Mesenchymal stem cell (in vitro differentiated cells and primary cell): ENCODE data around the gene TSSC4.

Source experiments
- DNase-seq: peaks from one replicate; pipeline ENCODE4 v3.0.0-alpha.2; 2013
- H2AFZ ChIP-seq: one replicate; pipeline ENCODE4 v1.6.1; 2013; ENCODE audit warnings: low read depth, mild to moderate bottlenecking, control low read depth, inconsistent platforms, low read length, moderate library complexity
- H2AK5ac ChIP-seq: 2 replicates; pipeline ENCODE4 v1.6.1; 2013; ENCODE audit warnings: low read length, moderate library complexity, mild to moderate bottlenecking, inconsistent platforms; ENCODE audit not compliant: severe bottlenecking
- H2BK120ac ChIP-seq: one replicate; pipeline ENCODE4 v1.6.1; 2013; ENCODE audit warnings: low read depth, mild to moderate bottlenecking, inconsistent platforms, low read length, moderate library complexity
- H2BK12ac ChIP-seq, 2 experiments: one replicate each; pipeline ENCODE4 v1.6.1; 2013; ENCODE audit warnings: inconsistent platforms in 2 of 2, low read length in 2 of 2, mild to moderate bottlenecking in 2 of 2, moderate library complexity in 2 of 2, control low read depth in 1 of 2
- H2BK15ac ChIP-seq: one replicate; pipeline ENCODE4 v1.6.1; 2013; ENCODE audit warnings: mild to moderate bottlenecking, low read depth, inconsistent platforms; ENCODE audit not compliant: poor library complexity, severe bottlenecking
- H2BK5ac ChIP-seq: 2 replicates; pipeline ENCODE4 v1.6.1; 2013; ENCODE audit warnings: low read depth, mild to moderate bottlenecking, low read length, control low read depth, inconsistent platforms; ENCODE audit not compliant: poor library complexity, severe bottlenecking
- H3K14ac ChIP-seq, 2 experiments: one replicate each; pipeline ENCODE4 v1.6.1; 2013; ENCODE audit warnings: inconsistent platforms in 2 of 2, low read length in 2 of 2, control low read depth in 1 of 2, mild to moderate bottlenecking in 1 of 2, moderate library complexity in 1 of 2
- H3K18ac ChIP-seq, 2 experiments: one replicate each; pipeline ENCODE4 v1.6.1; 2013; ENCODE audit warnings: inconsistent platforms in 2 of 2, low read length in 2 of 2, control low read depth in 1 of 2, low read depth in 1 of 2, mild to moderate bottlenecking in 1 of 2
- H3K23ac ChIP-seq, 2 experiments: one replicate each; pipeline ENCODE4 v1.6.1; 2013; ENCODE audit warnings: inconsistent platforms in 2 of 2, low read length in 2 of 2, mild to moderate bottlenecking in 2 of 2, moderate library complexity in 2 of 2, control low read depth in 1 of 2
- H3K27ac ChIP-seq: 2 replicates; pipeline ENCODE4 v1.5.1; 2013; ENCODE audit warnings: mild to moderate bottlenecking, moderate library complexity, low read length, control low read depth, inconsistent platforms; ENCODE audit not compliant: poor library complexity, severe bottlenecking
- H3K27me3 ChIP-seq, 2 experiments: 2 replicates each; pipeline versions ENCODE4 v1.6.1 to v1.7.0; 2013; ENCODE audit warnings: low read length in 2 of 2, mild to moderate bottlenecking in 2 of 2, moderate library complexity in 2 of 2, control low read depth in 1 of 2, inconsistent platforms in 1 of 2; ENCODE audit not compliant: control insufficient read depth in 1 of 2, insufficient read depth in 1 of 2
- H3K36me3 ChIP-seq, 2 experiments: 2 replicates each; pipeline versions ENCODE4 v1.6.1 to v1.7.0; 2013; ENCODE audit warnings: low read length in 2 of 2, control low read depth in 1 of 2, inconsistent platforms in 1 of 2, low read depth in 1 of 2, mild to moderate bottlenecking in 1 of 2; ENCODE audit not compliant: insufficient read depth in 2 of 2, control insufficient read depth in 1 of 2
- H3K4ac ChIP-seq, 2 experiments: one replicate each; pipeline ENCODE4 v1.6.1; 2013; ENCODE audit warnings: inconsistent platforms in 2 of 2, low read length in 2 of 2, mild to moderate bottlenecking in 2 of 2, moderate library complexity in 2 of 2, control low read depth in 1 of 2, low read depth in 1 of 2
- H3K4me1 ChIP-seq: 2 replicates; pipeline ENCODE4 v1.6.1; 2013; ENCODE audit warnings: low read depth, low read length, control low read depth; ENCODE audit not compliant: control insufficient read depth, insufficient read depth
- H3K4me2 ChIP-seq: 2 replicates; pipeline ENCODE4 v1.6.1; 2013; ENCODE audit warnings: low read length, mild to moderate bottlenecking, inconsistent platforms; ENCODE audit not compliant: poor library complexity, severe bottlenecking
- H3K4me3 ChIP-seq, 2 experiments: 2 replicates each; pipeline versions ENCODE4 v1.5.1 to v1.7.0; 2013; ENCODE audit warnings: low read length in 2 of 2, mild to moderate bottlenecking in 2 of 2, control low read depth in 1 of 2, low read depth in 1 of 2; ENCODE audit not compliant: insufficient read depth in 1 of 2
- H3K79me1 ChIP-seq: replicated peaks from 2 replicates; pipeline ENCODE4 v1.6.1; 2013; ENCODE audit warnings: mild to moderate bottlenecking, control low read depth, low read length, inconsistent platforms; ENCODE audit not compliant: poor library complexity, severe bottlenecking
- H3K9ac ChIP-seq: 2 replicates; pipeline ENCODE4 v1.7.0; 2013; ENCODE audit warnings: mild to moderate bottlenecking, low read length, moderate library complexity
- H3K9me3 ChIP-seq: 2 replicates; pipeline ENCODE4 v1.7.0; 2013; ENCODE audit warnings: mild to moderate bottlenecking, low read length; ENCODE audit not compliant: control insufficient read depth
- H4K8ac ChIP-seq: one replicate; pipeline ENCODE4 v1.6.1; 2013; ENCODE audit warnings: inconsistent platforms, mild to moderate bottlenecking, low read length, moderate library complexity
- H4K91ac ChIP-seq: one replicate; pipeline ENCODE4 v1.6.1; 2013; ENCODE audit warnings: mild to moderate bottlenecking, low read length, inconsistent platforms
- WGBS: methylation state at CpG from one replicate; pipeline ENCODE4 v1.1.7; 2013; ENCODE audit warnings: mixed read lengths; 5-methylcytosine and 5-hydroxymethylcytosine counted together

Gene TSSC4

DNA sequence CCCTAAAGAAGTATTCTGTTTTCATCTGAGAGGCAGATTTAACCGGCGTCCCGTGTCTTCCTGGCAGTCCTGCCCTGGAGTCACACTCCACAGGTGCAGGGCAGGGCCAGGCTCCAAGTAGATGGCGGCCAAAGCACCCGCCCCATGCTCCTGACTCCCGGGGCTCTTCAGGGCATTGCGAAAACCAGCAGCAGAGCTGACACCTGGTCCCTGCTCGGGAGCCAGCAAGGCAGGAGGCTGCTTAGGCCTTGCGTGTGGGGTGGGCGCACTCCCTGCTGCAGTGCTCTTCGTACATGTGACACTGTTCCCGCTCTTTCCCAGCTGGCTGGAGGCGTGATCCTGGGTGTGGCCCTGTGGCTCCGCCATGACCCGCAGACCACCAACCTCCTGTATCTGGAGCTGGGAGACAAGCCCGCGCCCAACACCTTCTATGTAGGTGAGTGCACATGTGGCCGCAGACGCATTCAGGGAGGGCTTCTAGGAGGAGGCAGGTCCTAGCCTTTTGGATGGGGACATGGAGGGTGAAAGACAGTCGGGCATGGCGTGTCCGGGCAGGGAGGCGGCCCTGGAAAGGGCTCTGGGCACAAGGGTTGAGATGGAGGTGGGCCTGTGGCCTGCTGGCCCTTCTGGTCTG lies 10.3 kb upstream of the TSSC4 start:
- no peaks in the 10 kb centered on the region for H3K9me3 ChIP-seq
- H2BK15ac ChIP-seq, result peak overlapping the region; percentile 2
- H3K36me3 ChIP-seq, result peaks cover 53 to 68% of the 10 kb centered on the region in 2 experiments
- H3K4me2 ChIP-seq, result no peak overlapping the region
- no peak overlapping the region for H3K4ac ChIP-seq
- H4K91ac ChIP-seq, result peak overlapping the region; percentile 43
- no peak overlapping the region for H2BK120ac ChIP-seq
- no peak overlapping the region for H2AFZ ChIP-seq
- H3K9ac ChIP-seq, result peak overlapping the region; percentile 52
- H3K4me3 ChIP-seq, result no peak overlapping the region
- no peak overlapping the region for H3K23ac ChIP-seq
- H3K27ac ChIP-seq, result peak overlapping the region; percentile 69
- DNase-seq, result no peak
- H3K79me1 ChIP-seq, result peaks cover 31% of the 10 kb centered on the region
- WGBS, result 95% methylated on average over 23 of the region's 23 CpGs
- peak overlapping the region; percentile 2 for H4K8ac ChIP-seq
- peak overlapping the region in 1 of 2 experiments; percentile 2 for H3K14ac ChIP-seq
- H2AK5ac ChIP-seq, result peak overlapping the region; percentile 92
- peak overlapping the region in 1 of 2 experiments; percentile 51 for H2BK12ac ChIP-seq
- H2BK5ac ChIP-seq, result no peak overlapping the region
- H3K18ac ChIP-seq, result peak overlapping the region in 1 of 2 experiments; percentile 37
- peaks cover 61% of the 10 kb centered on the region for H3K4me1 ChIP-seq
- no peaks in the 10 kb centered on the region for H3K27me3 ChIP-seq

DNA sequence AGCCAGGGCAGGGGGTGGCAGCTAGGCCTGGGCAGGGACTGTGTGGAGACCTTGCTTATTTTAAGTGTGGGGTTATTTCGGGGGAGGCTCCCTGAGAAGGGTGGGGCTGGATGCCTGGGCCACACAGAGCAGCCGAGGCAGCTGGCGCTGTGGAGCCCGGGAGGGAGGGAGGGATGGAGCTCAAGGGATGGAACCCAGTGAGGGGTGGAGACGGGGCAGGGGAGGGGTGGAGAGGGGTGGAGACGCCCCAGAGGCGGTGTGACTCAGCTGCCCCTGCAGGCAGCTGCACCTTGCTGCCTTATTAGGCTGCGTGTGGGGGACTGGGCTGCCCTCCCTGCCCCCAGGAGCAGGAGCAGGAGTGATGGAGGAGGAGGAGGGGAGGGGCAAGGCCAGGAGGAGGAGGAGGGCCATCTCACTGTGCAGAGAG lies 9.8 kb upstream of the TSSC4 start:
- Histone ChIP-seq H3K23ac (no peak overlapping the region), H4K91ac (peak overlapping the region; percentile 43), H3K14ac (peak overlapping the region in 1 of 2 experiments; percentile 2), H2AFZ (no peak overlapping the region), H3K4me2 (no peak overlapping the region), H3K27me3 (no peaks in the 10 kb centered on the region), H3K9me3 (no peaks in the 10 kb centered on the region), H2AK5ac (peak overlapping the region; percentile 92), H4K8ac (no peak overlapping the region), H2BK5ac (no peak overlapping the region), H3K4me1 (peaks cover 57% of the 10 kb centered on the region), H3K4me3 (no peak overlapping the region), H3K27ac (peak overlapping the region; percentile 71), H3K4ac (no peak overlapping the region), H3K79me1 (peaks cover 36% of the 10 kb centered on the region), H3K36me3 (peaks cover 54 to 68% of the 10 kb centered on the region in 2 experiments), H3K18ac (peak overlapping the region in 1 of 2 experiments; percentile 37), H3K9ac (peak overlapping the region; percentile 52), H2BK12ac (peak overlapping the region in 1 of 2 experiments; percentile 51), H2BK15ac (no peak overlapping the region), H2BK120ac (no peak overlapping the region)
- WGBS, result 36% methylated on average over 8 of the region's 8 CpGs
- peak; percentile 52 for DNase-seq

DNA sequence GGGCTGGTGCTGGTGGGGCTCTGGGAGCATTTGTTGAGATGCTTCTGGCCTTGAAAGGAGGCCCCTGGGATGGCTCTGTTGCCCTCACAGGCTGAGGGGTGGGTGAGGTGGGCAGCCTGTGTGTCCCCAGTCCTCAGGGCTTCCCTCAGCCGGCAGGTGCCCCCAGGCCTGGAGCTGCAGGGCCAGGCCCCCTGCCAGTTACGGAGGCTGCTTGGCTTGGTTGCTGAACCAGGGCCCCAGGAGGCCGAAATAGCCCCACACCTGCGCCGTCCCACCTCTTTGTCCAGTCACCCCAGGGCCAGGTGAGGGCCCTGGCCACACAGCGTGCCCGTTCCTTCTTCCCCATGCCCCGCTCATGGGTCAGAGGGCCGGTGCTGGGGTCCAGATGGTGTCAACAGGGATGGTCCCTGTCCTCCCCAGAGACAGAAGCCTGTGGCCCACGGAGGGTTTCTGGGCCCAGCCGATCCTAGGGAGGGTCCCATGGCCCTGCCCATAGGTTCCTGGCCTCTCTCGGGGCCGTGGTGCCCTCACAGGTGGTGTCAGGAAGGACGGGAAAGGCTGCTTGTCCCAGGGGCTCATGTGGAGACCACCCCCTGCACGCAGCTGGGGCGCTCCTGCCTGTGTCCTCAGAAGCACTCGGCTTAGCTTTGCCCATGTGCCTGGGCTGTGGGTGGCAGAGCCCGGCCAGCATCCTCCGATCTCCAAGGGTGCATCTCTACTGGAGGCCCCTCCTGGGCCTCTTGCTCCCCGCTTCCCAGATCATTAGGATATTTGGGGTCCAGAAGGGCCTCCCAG lies 9.2 kb upstream of the TSSC4 start:
- no peak overlapping the region for H3K14ac ChIP-seq
- H2BK15ac ChIP-seq, result no peak overlapping the region
- H3K4me1 ChIP-seq, result peaks cover 52% of the 10 kb centered on the region
- peaks cover 42% of the 10 kb centered on the region for H3K79me1 ChIP-seq
- no peak overlapping the region for H4K8ac ChIP-seq
- H3K9ac ChIP-seq, result no peak overlapping the region
- no peak overlapping the region for H3K4ac ChIP-seq
- no peak overlapping the region for H2AFZ ChIP-seq
- H3K36me3 ChIP-seq, result peaks cover 56 to 68% of the 10 kb centered on the region in 2 experiments
- no peaks in the 10 kb centered on the region for H3K27me3 ChIP-seq
- no peak overlapping the region for H3K18ac ChIP-seq
- H3K27ac ChIP-seq, result peak overlapping the region; percentile 71
- WGBS, result 96% methylated on average over 20 of the region's 20 CpGs
- DNase-seq, result no peak
- peak overlapping the region; percentile 42 for H2AK5ac ChIP-seq
- H2BK120ac ChIP-seq, result no peak overlapping the region
- H4K91ac ChIP-seq, result peak overlapping the region; percentile 21
- no peak overlapping the region for H3K4me3 ChIP-seq
- no peak overlapping the region for H2BK12ac ChIP-seq
- no peaks in the 10 kb centered on the region for H3K9me3 ChIP-seq
- no peak overlapping the region for H3K4me2 ChIP-seq
- H3K23ac ChIP-seq, result no peak overlapping the region
- H2BK5ac ChIP-seq, result peak overlapping the region; percentile 33

DNA sequence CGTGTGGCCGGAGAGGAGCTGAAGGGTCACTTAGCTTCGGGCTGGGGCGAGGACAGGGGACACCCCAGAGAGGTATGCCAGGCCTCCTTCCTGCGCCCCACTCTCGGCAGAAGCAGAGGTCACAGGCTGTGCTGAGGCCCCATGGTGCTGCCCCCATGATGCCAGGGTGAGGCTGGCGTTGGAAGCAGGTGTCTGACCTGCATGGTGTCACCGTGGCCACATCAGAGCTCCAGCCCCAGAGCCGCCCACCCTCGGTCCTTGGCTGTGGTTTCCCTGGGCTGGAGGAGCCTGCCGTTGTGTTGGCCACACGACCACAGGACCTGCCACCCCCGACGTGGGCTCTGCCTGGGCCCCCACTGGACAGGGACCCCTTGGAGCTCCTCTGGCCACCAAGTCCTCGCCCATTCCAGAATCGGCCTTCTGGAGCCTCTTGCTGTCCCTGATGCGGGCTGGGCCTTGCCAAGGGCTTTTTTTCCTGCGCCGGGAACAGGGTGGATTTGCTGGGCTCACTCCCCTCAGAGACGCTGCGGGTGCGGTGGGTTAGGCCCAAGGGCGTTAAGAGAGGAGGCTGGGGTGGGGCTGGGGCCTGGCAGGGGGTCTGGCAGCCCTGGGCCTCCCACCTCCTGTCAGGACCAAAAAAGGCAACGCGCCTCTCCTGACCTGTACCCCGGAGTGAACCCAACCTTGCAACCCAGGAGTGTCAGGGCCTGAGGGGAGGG lies 8.2 kb upstream of the TSSC4 start:
- no peak for DNase-seq
- H2BK120ac ChIP-seq, result no peak overlapping the region
- H3K36me3 ChIP-seq, result peaks cover 63 to 76% of the 10 kb centered on the region in 2 experiments
- WGBS, result 97% methylated on average over 26 of the region's 26 CpGs
- no peak overlapping the region for H3K27ac ChIP-seq
- H3K4me1 ChIP-seq, result peaks cover 43% of the 10 kb centered on the region
- H3K4me3 ChIP-seq, result no peak overlapping the region
- H3K79me1 ChIP-seq, result peaks cover 47% of the 10 kb centered on the region
- no peak overlapping the region for H3K9ac ChIP-seq
- no peak overlapping the region for H3K18ac ChIP-seq
- no peaks in the 10 kb centered on the region for H3K27me3 ChIP-seq
- H2BK15ac ChIP-seq, result no peak overlapping the region
- no peak overlapping the region for H3K14ac ChIP-seq
- no peaks in the 10 kb centered on the region for H3K9me3 ChIP-seq
- H3K4me2 ChIP-seq, result no peak overlapping the region
- H2BK5ac ChIP-seq, result no peak overlapping the region
- H3K23ac ChIP-seq, result no peak overlapping the region
- no peak overlapping the region for H2AK5ac ChIP-seq
- no peak overlapping the region for H3K4ac ChIP-seq
- H2BK12ac ChIP-seq, result no peak overlapping the region
- no peak overlapping the region for H4K8ac ChIP-seq
- no peak overlapping the region for H4K91ac ChIP-seq
- H2AFZ ChIP-seq, result no peak overlapping the region
